SK-N-MC (cell line): ENCODE data around the gene RIPOR3.

Experiments used
- DNase-seq: peaks from one replicate; pipeline ENCODE4 v3.0.0-alpha.2; 2011; ENCODE audit warnings: low read depth, low spot score
- H3K27ac ChIP-seq: fragments of 200-600 bp; sonication (generic); 2 replicates; pipeline ENCODE4 v1.5.1; 2016; ENCODE audit warnings: mixed run types
- H3K36me3 ChIP-seq: fragments of 200-600 bp; sonication (generic); 2 replicates; pipeline ENCODE4 v1.6.1; 2017; ENCODE audit warnings: antibody characterized with exemption, low read length, mixed read lengths; ENCODE audit not compliant: insufficient read depth
- H3K4me3 ChIP-seq: fragments of 200-600 bp; sonication (generic); 2 replicates; pipeline ENCODE4 v1.5.1; 2016
- H3K9ac ChIP-seq: fragments of 200-600 bp; sonication (generic); 2 replicates; pipeline ENCODE4 v1.8.0; 2017; ENCODE audit warnings: mixed run types, mixed read lengths; ENCODE audit not compliant: insufficient read length
- H3K9me3 ChIP-seq: fragments of 200-600 bp; sonication (generic); 2 replicates; pipeline ENCODE4 v1.6.1; 2017; ENCODE audit warnings: low read depth, mild to moderate bottlenecking, antibody characterized with exemption, low read length, moderate library complexity, mixed read lengths
- EZH2 ChIP-seq: fragments of 200-600 bp; sonication (generic); IDR thresholded peaks from one replicate; pipeline ENCODE4 v1.6.1; 2017; ENCODE audit warnings: antibody characterized with exemption
- FOXP2 ChIP-seq: optimal IDR thresholded peaks from 2 replicates; pipeline ENCODE3; 2011; ENCODE audit warnings: mild to moderate bottlenecking, moderate library complexity; ENCODE audit not compliant: insufficient read depth; ENCODE audit errors: extremely low read length, control extremely low read depth
- POLR2AphosphoS5 ChIP-seq: IDR thresholded peaks from 2 replicates; pipeline ENCODE4 v1.6.1; 2012; ENCODE audit warnings: mild to moderate bottlenecking, low read depth, low read length, borderline replicate concordance

Gene RIPOR3

DNA sequence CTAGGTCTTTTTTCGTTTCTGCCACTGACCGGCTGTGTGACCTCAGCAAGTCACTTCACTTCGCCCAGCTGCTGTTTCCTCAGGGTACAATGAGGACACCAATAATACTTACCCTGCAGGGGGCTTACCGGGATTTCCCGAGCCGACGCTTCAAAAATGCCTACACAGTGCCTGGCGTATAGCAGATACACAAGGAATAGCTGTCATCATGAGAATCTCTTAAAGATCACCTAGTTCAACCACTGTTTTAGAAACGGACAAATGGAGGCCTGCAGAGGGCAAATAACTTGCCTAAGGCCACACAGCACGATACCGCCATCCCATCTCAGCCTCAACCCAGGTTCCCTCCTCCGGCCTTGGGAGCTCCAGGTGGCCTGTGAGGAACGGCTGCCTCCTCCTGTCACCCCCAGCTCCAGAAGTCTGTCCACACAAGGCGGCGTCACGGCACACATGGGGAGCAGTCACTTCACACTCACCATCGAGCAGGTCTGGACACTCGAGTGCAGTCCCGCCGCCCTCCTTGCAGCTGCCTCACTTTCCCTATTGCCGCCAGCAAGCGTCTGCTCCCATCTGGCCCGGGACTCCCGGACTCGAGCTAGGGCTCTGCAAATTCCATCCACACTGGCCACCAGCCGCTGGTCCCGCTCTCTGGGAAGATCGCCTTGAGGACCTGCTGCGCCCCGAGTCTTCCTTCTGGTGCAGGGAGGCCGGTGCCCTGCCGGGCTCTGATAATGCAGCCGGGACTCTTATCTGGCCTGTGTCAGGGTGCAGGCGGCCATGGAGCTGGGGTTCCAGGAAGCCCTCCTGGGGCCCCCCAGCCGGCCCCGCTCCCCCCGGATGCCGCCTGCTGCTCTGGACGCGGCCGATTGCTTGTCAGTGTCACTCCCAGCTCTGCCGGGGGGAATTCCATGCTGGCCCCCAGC, at the start of gene RIPOR3:
Gene RIPOR3 (minus strand): TSS at position 893 of the 923 bp plus-strand sequence. CDS start 414 bp downstream, at position 479.
- peak within 1 kb of the TSS; percentile 82 for H3K27ac ChIP-seq
- H3K9ac ChIP-seq: peak within 1 kb of the TSS; percentile 71
- TF ChIP-seq FOXP2 (no peak), POLR2AphosphoS5 (no peak; the same call in 1 of the 2 replicates), EZH2 (no peak)
- DNase-seq: no peak
- no peaks in the 10 kb centered on the region for H3K36me3 ChIP-seq
- no peaks in the 10 kb centered on the region for H3K9me3 ChIP-seq
- peak within 1 kb of the TSS; percentile 86 for H3K4me3 ChIP-seq

DNA sequence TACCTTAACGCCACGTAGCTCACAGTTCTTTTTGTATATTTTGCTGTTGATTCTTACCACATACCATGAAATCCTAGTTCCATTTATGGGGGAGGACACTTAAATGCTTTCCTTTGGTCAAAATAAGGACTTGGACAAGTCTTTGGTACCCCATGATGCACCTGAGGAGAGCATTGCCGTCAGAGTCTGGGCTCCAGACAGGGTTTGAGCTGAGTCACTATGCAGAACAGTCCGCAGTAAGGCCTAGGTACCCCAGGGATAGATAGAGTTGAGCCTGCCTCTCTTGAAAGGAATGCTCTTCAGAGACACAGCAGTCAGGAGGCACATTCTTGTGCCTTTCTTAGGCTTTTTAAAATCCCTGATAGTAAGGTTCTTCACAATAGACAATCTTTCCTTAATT, 46.0 kb upstream of the RIPOR3 start:
- Histone ChIP-seq H3K9ac (no peak overlapping the region), H3K4me3 (no peak overlapping the region), H3K27ac (peak overlapping the region; percentile 37), H3K9me3 (no peaks in the 10 kb centered on the region), H3K36me3 (peaks cover 14% of the 10 kb centered on the region; the same call in 1 of the 2 replicates)
- TF ChIP-seq POLR2AphosphoS5 (no peak), EZH2 (no peak), FOXP2 (no peak)
- no peak for DNase-seq

DNA sequence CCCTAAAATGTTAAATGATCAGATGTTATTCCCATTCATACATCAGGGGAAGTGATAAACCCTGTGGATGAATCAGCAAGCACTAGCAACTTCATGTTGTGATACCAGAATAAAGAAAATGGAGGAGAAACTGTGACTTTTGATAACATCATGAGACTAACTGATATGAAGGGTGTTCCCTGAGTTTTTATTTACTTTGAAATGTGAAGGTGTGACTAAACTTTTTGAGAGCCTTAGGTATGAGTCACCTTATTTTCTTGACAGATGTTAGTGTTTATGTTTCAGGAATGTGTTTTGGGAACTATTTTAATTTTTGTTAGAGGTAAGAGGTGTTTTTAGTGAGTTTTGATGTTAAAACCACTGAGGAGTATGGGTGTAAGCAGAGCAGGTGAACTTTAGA, 44.5 kb upstream of the RIPOR3 start:
- H3K9ac ChIP-seq: no peak overlapping the region

GRCh38 chr20:50734730-50735679, 43.7 kb upstream of the RIPOR3 start:
- Histone ChIP-seq H3K4me3 (no peak overlapping the region), H3K9ac (no peak overlapping the region), H3K9me3 (no peaks in the 10 kb centered on the region), H3K27ac (peak overlapping the region; percentile 33; the same call in 1 of the 2 replicates), H3K36me3 (peaks cover 14% of the 10 kb centered on the region; the same call in 1 of the 2 replicates)
- DNase-seq: no peak
- TF ChIP-seq POLR2AphosphoS5 (no peak), FOXP2 (no peak), EZH2 (no peak)

More for the DNA sequence above, 44.5 kb upstream of the RIPOR3 start:
- peaks cover 14% of the 10 kb centered on the region; the same call in 1 of the 2 replicates for H3K36me3 ChIP-seq
- no peak for DNase-seq
- no peak for TF ChIP-seq POLR2AphosphoS5
- no peak overlapping the region for H3K4me3 ChIP-seq
- H3K9me3 ChIP-seq: no peaks in the 10 kb centered on the region
- peak overlapping the region; percentile 33; the same call in 1 of the 2 replicates for H3K27ac ChIP-seq

DNA sequence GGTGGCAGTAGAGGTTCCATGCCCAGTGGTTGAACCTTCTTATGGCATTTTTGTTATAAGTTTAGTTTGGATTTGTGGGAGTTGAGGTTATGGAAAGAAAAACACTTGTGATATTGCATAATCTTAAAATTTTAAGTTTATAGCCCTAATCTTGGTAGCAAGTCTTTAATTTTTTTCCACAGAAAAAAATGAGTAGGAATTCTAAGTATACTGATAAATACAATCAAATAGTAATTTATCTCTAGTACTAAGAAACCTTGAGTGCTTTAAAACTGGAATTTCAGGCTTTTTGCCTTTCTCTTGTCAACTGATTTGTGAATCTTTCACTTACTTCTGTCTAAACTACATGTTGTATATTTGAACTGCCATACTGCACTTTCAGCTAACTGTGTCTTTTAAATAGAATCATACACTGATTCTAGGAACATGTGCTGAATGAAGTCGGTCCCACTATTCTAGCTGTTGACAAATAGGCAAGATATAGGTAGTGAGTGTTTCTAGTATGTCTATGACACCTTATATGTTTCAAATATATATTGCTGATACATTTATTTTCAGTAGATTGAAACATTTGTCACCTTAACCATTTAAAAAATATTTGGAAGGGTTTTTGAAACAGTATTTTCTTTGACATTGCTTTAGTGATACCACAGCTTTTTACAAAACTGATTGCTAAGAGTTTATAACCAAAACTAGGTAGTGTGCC, 42.5 kb upstream of the RIPOR3 start:
- Histone ChIP-seq H3K4me3 (peak overlapping the region; percentile 85), H3K27ac (peak overlapping the region; percentile 32), H3K36me3 (peaks cover 8% of the 10 kb centered on the region; the same call in 1 of the 2 replicates), H3K9ac (peak overlapping the region; percentile 61), H3K9me3 (no peaks in the 10 kb centered on the region)
- no peak for DNase-seq
- TF ChIP-seq EZH2 (no peak), POLR2AphosphoS5 (no peak), FOXP2 (no peak)

DNA sequence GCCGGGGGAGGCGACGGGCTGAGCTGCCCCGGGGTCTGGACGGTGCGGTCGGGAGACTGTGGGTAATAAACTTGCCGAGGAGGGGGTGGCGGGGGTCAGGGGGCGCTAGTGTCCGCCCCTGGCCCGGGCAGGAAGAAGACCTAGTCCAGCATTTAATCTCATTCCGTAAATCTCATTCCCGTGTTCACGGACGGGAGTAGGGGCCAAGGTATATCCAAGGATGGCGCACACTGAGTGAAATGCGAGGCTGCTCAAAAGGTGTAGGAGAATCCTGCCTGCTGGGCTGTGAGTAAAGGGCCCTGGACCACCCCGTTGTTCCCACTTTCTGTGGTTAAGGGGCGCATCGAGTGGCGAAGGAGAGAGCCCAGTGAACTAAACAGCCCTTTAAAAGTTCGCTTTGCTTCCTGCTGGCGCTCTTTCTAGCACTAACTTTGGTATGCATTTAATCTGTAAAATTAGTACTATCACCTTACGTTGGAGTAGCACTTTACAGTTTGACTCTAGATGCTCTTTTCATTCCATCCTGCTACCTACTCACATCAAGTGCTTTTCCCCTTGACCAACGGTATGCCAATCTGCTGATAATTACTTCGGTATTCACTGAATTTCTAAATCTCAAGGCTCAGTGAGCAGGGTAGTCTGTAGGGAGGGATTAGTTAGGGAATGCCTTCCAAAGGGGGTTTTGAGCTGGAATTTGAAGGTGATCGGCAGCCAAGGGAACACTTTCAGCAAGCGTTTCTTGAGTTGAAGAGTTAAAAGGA, 40.8 kb upstream of the RIPOR3 start:
- H3K27ac ChIP-seq: no peak overlapping the region
- no peak for TF ChIP-seq FOXP2
- TF ChIP-seq POLR2AphosphoS5: no peak
- no peak for TF ChIP-seq EZH2
- H3K9ac ChIP-seq: peak overlapping the region; percentile 76
- peak overlapping the region; percentile 85 for H3K4me3 ChIP-seq
- H3K36me3 ChIP-seq: no peaks in the 10 kb centered on the region
- DNase-seq: no peak
- H3K9me3 ChIP-seq: no peaks in the 10 kb centered on the region
